Stimulated activated CD4-positive, alpha-beta T cell treated with anti-CD3 and anti-CD28 coated beads, Interleukin-1b, Interleukin-23, amount 100 ng/mL, for 1 hour (primary cell): ENCODE data around the gene SUGCT.

ENCODE experiments used
- DNase-seq, 2 donors: peaks; one replicate each; pipeline ENCODE4 v3.0.0-alpha.2; 2020; ENCODE audit warnings: low read depth in 2 of 2

Gene SUGCT

GRCh38 chr7:40721342-40721949 is 586.6 kb downstream of the SUGCT start:
- DNase-seq: no peak

- no peak for DNase-seq
Measured at GRCh38 chr7:40722242-40722641, 587.4 kb downstream of the SUGCT start.

GRCh38 chr7:40723829-40724228 is 589.0 kb downstream of the SUGCT start:
- DNase-seq: no peak

- no peak for DNase-seq
Measured at GRCh38 chr7:40726559-40726958, 591.8 kb downstream of the SUGCT start.

- no peak for DNase-seq
Measured at GRCh38 chr7:40733114-40733513, 598.3 kb downstream of the SUGCT start.

DNA sequence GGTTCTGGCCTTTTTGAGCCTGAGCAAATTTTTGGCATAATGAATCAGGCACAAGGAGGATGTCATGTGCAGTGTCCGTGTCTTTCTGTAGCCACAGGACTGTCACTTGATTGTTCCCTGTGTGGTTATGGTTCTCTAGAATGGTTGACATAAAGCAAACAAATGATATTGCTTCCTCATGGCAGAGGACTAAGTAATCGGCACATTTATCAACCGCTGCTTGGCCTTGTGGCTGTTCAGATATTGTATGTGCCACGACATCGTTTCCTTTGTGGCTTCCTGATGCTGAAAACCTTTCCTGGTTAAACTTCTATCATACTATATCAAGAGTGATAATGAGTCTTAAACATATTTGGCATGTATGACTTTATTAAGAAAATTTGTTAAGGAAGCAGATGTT is 598.8 kb downstream of the SUGCT start:
- no peak for DNase-seq

GRCh38 chr7:40739257-40739656 is 604.5 kb downstream of the SUGCT start:
- DNase-seq: no peak

DNA sequence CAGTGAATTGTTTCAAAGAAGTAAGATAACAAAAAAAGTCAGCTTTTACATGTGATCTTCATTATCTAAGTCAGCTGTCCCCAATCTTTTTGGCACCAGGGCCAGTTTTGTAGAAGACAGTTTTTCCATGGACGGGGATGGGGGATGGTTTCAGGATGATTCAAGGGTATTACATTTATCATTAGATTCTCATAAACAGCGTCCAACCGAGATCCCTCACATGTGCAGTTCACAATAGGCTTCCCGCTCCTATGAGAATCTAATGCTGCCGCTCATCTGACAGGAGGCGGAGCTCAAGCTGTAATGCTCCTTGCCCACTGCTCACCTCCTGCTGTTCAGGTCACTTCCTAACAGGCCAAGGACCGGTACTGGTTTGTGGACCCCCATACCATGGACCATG is 607.5 kb downstream of the SUGCT start:
- DNase-seq: no peak

DNA sequence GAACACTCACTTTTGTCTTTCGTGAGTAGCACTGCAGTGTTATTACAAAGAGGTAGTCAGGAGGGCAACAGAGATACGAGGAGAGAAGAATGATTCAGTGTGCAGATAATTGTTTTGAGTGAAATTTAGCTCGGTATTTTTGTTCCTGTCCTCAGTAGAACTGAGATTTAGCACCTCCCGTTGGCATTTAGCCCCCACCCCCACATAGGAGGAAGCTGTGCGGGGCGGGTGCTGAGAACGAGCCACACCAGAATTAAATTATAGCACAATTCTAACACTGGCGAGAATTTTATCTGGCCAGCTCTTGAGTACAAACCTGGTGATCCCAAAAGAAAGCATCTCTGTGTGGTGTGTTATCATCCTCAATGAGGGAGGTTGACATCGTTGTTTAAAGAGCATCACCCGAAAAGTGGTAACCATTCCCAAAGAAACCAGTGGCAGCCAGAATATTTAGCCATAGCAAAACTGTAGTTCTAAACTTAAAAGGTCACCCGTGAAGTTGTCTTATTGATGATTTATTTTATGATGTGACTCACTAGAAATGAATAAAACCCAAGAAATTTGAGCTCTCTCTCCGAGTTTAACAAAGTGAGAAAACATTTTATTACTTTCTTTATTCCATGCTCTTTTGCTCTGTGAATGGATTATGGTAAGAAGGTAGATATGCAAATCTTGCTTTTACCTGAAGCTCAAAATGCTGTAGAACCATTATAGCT is 612.2 kb downstream of the SUGCT start:
- DNase-seq: no peak

DNA sequence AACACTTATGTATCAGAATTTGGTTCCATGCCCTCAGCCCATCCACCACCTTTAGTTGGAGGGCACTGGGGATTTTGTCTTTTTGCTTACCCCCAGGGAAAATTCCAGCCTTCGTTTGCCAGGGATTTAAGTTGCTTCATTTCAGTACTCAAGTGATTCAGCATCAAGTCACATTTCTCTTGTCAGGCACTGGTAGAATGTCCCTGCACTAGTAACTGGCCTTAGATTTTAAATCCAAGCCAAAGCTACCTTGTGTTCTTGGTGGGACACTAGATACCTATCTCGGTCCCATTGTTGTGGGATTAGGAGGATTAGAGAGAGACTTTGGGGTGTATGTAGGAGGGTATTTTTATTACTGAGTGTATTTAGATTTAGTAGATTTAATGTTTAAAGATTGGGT is 613.1 kb downstream of the SUGCT start:
- no peak for DNase-seq

DNA sequence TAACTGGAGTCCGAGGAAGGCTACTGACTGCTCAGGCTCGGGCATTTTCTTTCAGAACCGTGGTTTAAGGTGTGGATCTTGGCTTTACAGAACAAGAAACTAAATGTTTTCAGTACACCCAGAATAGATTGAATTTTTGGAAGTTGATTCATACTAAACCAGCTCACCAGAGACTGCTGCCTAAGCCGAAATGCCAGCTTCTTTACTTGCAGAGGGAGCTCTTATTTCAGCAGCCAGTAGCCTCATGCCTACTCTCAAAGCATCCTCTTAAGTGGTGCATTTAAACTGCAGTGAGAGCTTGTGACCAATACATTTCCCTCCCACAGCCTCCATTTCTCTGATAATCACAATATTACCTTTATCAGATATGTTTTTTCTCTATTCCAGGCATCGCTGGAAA is 615.1 kb downstream of the SUGCT start:
- DNase-seq: no peak

GRCh38 chr7:40753455-40753854 is 618.6 kb downstream of the SUGCT start:
- no peak for DNase-seq

- DNase-seq: no peak
Measured at GRCh38 chr7:40755438-40755837, 620.6 kb downstream of the SUGCT start.

GRCh38 chr7:40757109-40757508 is 622.3 kb downstream of the SUGCT start:
- DNase-seq: no peak

- no peak for DNase-seq
Measured at GRCh38 chr7:40758590-40758989, 623.8 kb downstream of the SUGCT start.

DNA sequence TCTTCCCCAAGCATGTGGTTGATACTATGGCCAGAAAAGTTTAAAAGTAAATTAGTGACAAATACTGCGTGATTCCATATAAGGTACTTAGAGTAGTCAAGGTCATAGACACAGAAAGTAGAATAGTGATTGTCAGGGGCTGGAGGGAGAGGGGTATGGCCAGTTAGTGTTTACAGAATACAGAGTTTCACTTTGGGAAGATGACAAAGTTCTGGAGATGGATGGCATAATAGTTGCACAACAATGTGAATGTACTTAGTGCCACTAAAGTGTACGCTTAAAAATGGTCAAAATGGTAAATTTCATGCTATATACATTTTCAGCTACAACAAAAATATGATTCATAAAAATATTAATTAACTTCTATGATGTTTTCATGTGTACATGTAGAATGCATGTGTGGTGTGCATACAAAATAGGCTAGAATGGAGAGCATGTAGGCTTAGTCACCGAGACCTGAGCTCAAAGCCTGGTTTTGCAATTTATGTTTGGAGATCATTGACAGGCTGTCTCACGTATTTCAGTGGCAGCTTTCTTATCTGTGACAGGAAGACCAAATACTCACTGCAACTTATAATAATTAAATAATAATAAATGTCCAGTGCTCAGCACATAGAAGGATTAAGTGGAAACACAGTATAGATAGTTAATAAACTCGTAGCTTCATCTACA is 625.6 kb downstream of the SUGCT start:
- DNase-seq: no peak

GRCh38 chr7:40760987-40761386 is 626.2 kb downstream of the SUGCT start:
- no peak for DNase-seq

- no peak for DNase-seq
Measured at GRCh38 chr7:40761762-40762560, 627.2 kb downstream of the SUGCT start.

DNA sequence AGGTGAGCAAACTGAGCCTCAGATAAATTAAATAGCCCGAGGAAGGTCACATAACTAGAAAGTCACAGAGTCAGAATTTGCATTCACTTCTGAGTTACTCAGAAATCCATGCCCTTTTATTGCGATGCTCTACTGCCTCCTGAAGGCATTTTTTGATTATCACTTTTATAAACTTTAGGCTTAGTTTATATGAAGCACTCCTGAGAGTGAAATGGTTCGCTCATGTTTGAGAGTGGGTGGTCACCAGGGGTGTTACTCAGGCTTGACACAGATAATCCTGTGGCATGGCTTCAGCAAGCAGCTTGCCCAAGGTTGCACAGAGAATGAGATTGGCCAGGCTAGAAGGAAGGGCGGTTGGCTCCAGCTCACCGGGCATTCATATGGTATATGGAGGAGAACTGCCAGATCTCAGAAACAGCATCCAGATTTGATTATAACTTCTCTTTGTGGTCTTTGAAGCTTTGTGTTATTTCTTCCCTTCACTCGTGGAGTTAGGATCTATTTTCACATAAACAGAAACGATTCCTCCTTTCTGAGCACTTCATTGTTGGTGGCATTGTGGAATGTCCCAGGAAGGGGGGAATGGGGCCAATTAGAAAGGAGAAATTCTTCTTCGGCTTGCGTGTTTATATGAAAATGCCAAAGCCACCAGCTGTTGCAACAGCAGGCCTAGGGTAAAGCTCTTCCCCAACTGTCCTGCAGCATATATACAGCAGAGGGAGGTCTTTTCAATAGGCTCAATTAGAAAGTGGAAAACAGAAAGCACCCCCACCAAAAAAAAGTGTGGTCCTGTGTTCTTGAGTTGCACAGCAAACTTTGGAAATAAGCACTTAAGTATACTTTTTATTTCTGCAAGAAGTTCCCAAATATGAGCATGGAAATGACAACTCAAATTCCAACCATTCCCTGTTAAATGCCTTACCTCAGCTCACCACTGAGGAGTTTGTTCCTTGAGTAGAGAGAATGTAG is 628.8 kb downstream of the SUGCT start:
- no peak for DNase-seq

GRCh38 chr7:40765639-40766038 is 630.8 kb downstream of the SUGCT start:
- no peak for DNase-seq

- no peak for DNase-seq
Measured at GRCh38 chr7:40772096-40772495, 637.3 kb downstream of the SUGCT start.
